Stimulated activated CD4-positive, alpha-beta T cell treated with anti-CD3 and anti-CD28 coated beads, Interleukin-2, amount 100 ng/mL, for 4 hours (primary cell): ENCODE data around the gene C20orf96.

Source experiments
- DNase-seq: peaks from one replicate; pipeline ENCODE4 v3.0.0-alpha.2; 2020; ENCODE audit warnings: low read depth

C20orf96 gene

GRCh38 chr20:312067-312466 lies 21.5 kb upstream of the C20orf96 start:
- DNase-seq: no peak

- no peak for DNase-seq
Observed at GRCh38 chr20:311609-312008, 21.1 kb upstream of the C20orf96 start.

- DNase-seq: no peak
Observed at GRCh38 chr20:310645-311044, 20.1 kb upstream of the C20orf96 start.

DNA sequence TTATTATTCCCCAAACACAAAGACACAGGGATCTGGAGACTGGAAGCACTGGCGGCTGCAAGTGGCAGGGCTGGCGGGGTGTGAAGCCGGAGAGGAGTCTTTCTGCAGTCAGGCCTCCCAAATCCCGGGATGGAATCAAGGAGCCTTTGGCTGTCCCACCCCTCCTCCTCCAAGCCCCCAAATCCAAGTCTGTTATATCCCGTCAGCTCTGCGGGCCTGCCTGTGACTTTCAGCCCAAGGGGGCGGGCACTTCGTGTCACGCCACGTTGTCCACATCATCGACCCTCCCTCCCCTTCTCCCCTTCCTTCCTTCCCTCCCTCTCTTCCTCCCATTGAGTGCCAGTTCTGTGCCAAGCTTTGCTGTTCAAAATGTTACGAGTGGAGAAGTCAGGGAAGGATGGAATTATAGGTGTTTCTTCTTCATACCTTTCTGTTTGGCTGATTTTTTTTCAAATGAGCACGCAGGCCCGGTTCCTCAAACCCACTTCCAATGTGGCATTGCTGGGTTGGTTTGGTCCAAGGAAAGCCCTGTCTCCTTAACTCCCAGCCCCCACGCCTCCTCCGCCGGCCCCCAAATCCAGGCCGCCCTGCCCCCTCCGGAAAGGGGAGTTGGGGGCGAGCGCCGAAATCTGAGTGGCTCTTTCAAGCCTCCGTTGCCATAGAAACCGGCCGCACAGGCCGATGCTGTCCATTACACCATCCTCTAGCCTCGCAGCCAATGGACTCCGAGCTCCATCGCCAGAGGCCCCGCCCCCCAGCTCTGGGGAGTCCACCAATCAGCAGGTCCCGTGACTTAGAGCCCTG lies 19.5 kb upstream of the C20orf96 start:
- peak; percentile 70 for DNase-seq

GRCh38 chr20:309306-309840 lies 18.8 kb upstream of the C20orf96 start:
- DNase-seq: no peak

GRCh38 chr20:308427-309038 lies 18.0 kb upstream of the C20orf96 start:
- no peak for DNase-seq

GRCh38 chr20:305745-306144 lies 15.2 kb upstream of the C20orf96 start:
- DNase-seq: no peak

- no peak for DNase-seq
Observed at GRCh38 chr20:301886-302848, 11.6 kb upstream of the C20orf96 start.

GRCh38 chr20:300345-300990 lies 9.9 kb upstream of the C20orf96 start:
- no peak for DNase-seq

- DNase-seq: no peak
Observed at GRCh38 chr20:298776-299391, 8.3 kb upstream of the C20orf96 start.

- peak; percentile 15 for DNase-seq
Observed at GRCh38 chr20:297925-298775, 7.6 kb upstream of the C20orf96 start.

DNA sequence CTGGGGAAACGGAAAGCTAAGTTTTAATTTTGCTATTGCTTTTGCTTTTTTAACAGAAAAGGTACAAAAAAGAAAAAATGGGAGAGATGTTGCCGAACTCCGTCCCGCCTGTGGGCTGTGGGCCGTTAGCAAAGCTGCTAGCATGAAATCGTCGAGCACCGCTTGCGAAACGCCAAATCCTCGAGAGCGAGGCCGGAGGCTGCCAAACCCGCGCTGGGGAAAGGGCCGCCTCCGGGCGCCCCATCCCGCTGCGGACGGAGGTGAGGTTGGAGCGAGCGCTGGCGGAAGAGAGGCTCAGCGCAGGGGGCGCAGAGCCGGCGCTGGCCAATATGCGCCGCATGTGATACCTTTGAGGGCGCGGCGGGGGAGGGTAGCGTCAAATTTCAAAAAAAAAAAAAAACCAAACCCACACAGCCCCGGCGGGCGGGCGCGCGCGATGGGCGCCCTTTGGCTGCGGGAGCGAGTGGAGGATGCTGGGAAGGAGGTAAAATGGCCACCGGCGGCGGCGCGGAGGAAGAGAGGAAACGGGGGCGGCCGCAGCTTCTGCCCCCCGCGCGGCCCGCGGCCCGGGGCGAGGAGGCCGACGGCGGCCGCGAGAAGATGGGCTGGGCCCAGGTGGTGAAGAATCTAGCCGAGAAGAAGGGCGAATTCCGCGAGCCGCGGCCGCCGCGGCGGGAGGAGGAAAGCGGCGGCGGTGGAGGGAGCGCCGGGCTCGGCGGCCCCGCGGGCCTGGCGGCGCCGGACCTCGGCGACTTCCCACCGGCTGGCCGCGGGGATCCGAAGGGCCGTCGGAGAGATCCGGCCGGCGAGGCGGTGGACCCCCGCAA lies 6.8 kb upstream of the C20orf96 start, which contains the start of gene ZCCHC3:
ZCCHC3 (plus strand) TSS at position 473 of the 827 bp plus-strand sequence; CDS start at position 490, 17 bp downstream.
- peak; percentile 80 for DNase-seq

DNA sequence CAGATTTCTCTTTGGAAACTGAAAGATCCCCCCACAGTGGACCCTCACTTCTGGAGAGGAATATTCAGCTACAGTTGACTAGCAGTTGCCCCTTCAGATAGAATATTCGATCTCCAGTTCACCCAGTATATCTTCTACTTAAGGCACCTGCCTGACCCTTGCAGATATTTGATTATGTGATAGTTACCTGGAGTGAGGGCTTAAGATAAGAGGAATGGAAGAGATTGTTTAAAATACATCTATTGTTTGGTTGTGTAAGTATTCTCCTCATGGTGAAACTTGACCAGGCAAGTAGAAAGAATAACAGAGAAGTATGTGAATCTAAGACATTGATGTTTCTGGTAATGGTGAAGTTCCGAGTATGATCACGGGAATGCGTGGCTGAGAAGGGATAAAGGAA lies 5.3 kb upstream of the C20orf96 start:
- no peak for DNase-seq

- DNase-seq: no peak
Observed at GRCh38 chr20:294602-295001, 4.1 kb upstream of the C20orf96 start.

GRCh38 chr20:289693-290083 lies 862 bp downstream of the C20orf96 start:
- no peak for DNase-seq

DNA sequence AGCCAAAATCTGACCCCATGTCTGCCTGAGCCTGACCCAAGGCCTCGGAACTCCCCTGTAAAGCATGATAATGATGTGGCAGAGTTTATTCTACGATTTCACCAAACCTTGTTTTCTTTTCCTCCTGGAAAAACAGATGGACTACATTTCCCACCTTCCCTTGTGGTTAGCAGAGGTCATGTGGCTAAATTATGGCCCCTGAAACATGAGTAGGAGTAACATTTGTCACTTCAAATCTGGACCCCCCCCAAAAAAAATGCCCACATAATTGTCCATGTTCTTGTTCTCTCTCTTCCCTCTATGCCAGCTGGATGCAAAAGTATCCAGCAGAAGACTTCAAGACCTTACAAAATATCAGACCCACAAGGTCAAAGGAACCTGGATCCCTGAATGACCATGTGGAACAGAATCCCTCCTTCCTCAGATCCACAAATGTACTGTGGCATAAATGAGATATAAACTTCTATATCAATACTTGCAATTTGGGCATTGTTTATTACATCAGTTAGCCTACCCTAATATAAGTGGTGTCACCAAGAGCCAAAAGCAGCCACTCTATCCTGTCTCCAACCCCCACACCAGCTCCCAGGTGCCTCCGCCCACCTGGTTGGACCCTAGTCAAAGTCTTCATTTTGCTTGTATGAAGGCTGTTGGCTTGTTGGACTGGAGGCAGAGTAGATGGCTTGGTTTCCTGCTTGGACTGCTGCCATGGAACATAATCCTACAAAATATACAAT lies 1.4 kb downstream of the C20orf96 start:
- DNase-seq: no peak

GRCh38 chr20:286508-286907 lies 4.0 kb downstream of the C20orf96 start:
- DNase-seq: no peak

- no peak for DNase-seq
Observed at GRCh38 chr20:284172-284571, 6.4 kb downstream of the C20orf96 start.
